Measurements from ENCODE around the gene FBXL20.

- TF ChIP-seq POLR2A (IDR thresholded peaks at IDR 0.05; ENCODE audit: low read length) (no peak), GATA1 (IDR thresholded peaks at IDR 0.05; ENCODE audit: low read depth, low read length) (no peak)
Measured at GRCh38 chr17:39230361-39230760, 171.1 kb downstream of the FBXL20 start.
